Activated CD4-positive, alpha-beta T cell treated with anti-CD3 and anti-CD28 coated beads, Interleukin-2, amount 10 ng/mL, durations not matched to agents 24 days and 14 days (primary cell): ENCODE measurements around the gene GRK4. TPM values are rescaled to one million over a fixed set of nuclear protein-coding genes. Genes with fewer than 3 reads are reported as not detected.
"Not testable (repeated sequence)": the region's sequence is repeated elsewhere in the genome, so short reads cannot be mapped to it uniquely, and the experiment has no call there.

Source experiments
- DNase-seq: peaks from one replicate; pipeline ENCODE4 v3.0.0; 2022
- H3K27ac Mint-ChIP-seq: one replicate; pipeline ENCODE4 v1.8.0; 2022; ENCODE audit warnings: mild to moderate bottlenecking, mixed read lengths
- H3K27me3 Mint-ChIP-seq: one replicate; pipeline ENCODE4 v1.8.0; 2022; ENCODE audit warnings: mixed read lengths
- H3K36me3 Mint-ChIP-seq: one replicate; pipeline ENCODE4 v1.8.0; 2022; ENCODE audit warnings: low read depth, mild to moderate bottlenecking, mixed read lengths
- H3K4me1 Mint-ChIP-seq: one replicate; pipeline ENCODE4 v1.8.0; 2021; ENCODE audit warnings: mixed read lengths
- H3K4me3 Mint-ChIP-seq: one replicate; pipeline ENCODE4 v1.8.0; 2022; ENCODE audit warnings: mild to moderate bottlenecking, moderate library complexity, mixed read lengths
- H3K9me3 Mint-ChIP-seq: one replicate; pipeline ENCODE4 v1.8.0; 2021; ENCODE audit warnings: mixed read lengths
- intact Hi-C: fragments of 100-400 bp; cut with micrococcal nuclease; formaldehyde crosslinking; loops from one replicate; pipeline ENCODE4 v1.15.1; 2023
- total RNA-seq: library from RNA; stranded (reverse); gene quantifications from 2 replicates; pipeline ENCODE4 v1.2.3, GENCODE V29; 2022

Gene GRK4
- total RNA-seq, 1 donor from 2014 or later = 4.6 TPM

GRCh38 chr4:2968381-2968780 lies 5.0 kb downstream of the GRK4 start:
- no peak overlapping the region for H3K4me3 Mint-ChIP-seq
- DNase-seq = no peak
- intact Hi-C loops = no loop called here
- no peak overlapping the region for H3K27ac Mint-ChIP-seq
- H3K4me1 Mint-ChIP-seq = peaks cover 6% of the 10 kb centered on the region
- no peaks in the 10 kb centered on the region for H3K27me3 Mint-ChIP-seq
- H3K36me3 Mint-ChIP-seq = peaks cover 3% of the 10 kb centered on the region
- H3K9me3 Mint-ChIP-seq = no peaks in the 10 kb centered on the region

GRCh38 chr4:2971275-2971674 lies 7.9 kb downstream of the GRK4 start:
- Mint-ChIP-seq H3K4me3 (no peak overlapping the region), H3K4me1 (no peaks in the 10 kb centered on the region), H3K9me3 (no peaks in the 10 kb centered on the region), H3K27ac (no peak overlapping the region), H3K36me3 (no peaks in the 10 kb centered on the region), H3K27me3 (no peaks in the 10 kb centered on the region)
- intact Hi-C loops = no loop called here
- DNase-seq = no peak

GRCh38 chr4:2977211-2978088 lies 14.1 kb downstream of the GRK4 start:
- no peaks in the 10 kb centered on the region for H3K36me3 Mint-ChIP-seq
- H3K4me1 Mint-ChIP-seq = peaks cover 3% of the 10 kb centered on the region
- peaks cover 5% of the 10 kb centered on the region for H3K27me3 Mint-ChIP-seq
- no peaks in the 10 kb centered on the region for H3K9me3 Mint-ChIP-seq
- no peak overlapping the region for H3K4me3 Mint-ChIP-seq
- no peak overlapping the region for H3K27ac Mint-ChIP-seq
- no peak for DNase-seq
- intact Hi-C loops = loop anchor here (1.0 kb wide), 1 partner anchor 60 kb away; no protein-coding TSS in a partner anchor

- H3K4me3 Mint-ChIP-seq = no peak overlapping the region
- H3K9me3 Mint-ChIP-seq = no peaks in the 10 kb centered on the region
- H3K36me3 Mint-ChIP-seq = no peaks in the 10 kb centered on the region
- no peak for DNase-seq
- H3K27ac Mint-ChIP-seq = no peak overlapping the region
- intact Hi-C loops = no loop called here
- H3K27me3 Mint-ChIP-seq = peaks cover 16% of the 10 kb centered on the region
- H3K4me1 Mint-ChIP-seq = peaks cover 3% of the 10 kb centered on the region
Measured at GRCh38 chr4:2981256-2981819, 18.0 kb downstream of the GRK4 start.

GRCh38 chr4:2982012-2982411 lies 18.6 kb downstream of the GRK4 start:
- intact Hi-C loops = no loop called here
- Mint-ChIP-seq H3K9me3 (no peaks in the 10 kb centered on the region), H3K4me1 (peaks cover 3% of the 10 kb centered on the region), H3K36me3 (no peaks in the 10 kb centered on the region), H3K4me3 (no peak overlapping the region), H3K27ac (no peak overlapping the region), H3K27me3 (peaks cover 16% of the 10 kb centered on the region)
- no peak for DNase-seq

- H3K9me3 Mint-ChIP-seq, H3K27ac Mint-ChIP-seq, H3K4me1 Mint-ChIP-seq, DNase-seq, intact Hi-C loops, H3K36me3 Mint-ChIP-seq, H3K4me3 Mint-ChIP-seq: not testable (repeated sequence)
- H3K27me3 Mint-ChIP-seq = peaks cover 20% of the 10 kb centered on the region
Measured at GRCh38 chr4:2983715-2984114, 20.3 kb downstream of the GRK4 start.

GRCh38 chr4:2991243-2991642 lies 27.9 kb downstream of the GRK4 start:
- no peak overlapping the region for H3K4me3 Mint-ChIP-seq
- no peaks in the 10 kb centered on the region for H3K4me1 Mint-ChIP-seq
- intact Hi-C loops = no loop called here
- H3K27me3 Mint-ChIP-seq = peaks cover 16% of the 10 kb centered on the region
- H3K27ac Mint-ChIP-seq = no peak overlapping the region
- H3K36me3 Mint-ChIP-seq = no peaks in the 10 kb centered on the region
- no peak for DNase-seq
- H3K9me3 Mint-ChIP-seq = no peaks in the 10 kb centered on the region

GRCh38 chr4:2994917-2995316 lies 31.5 kb downstream of the GRK4 start:
- Mint-ChIP-seq H3K9me3 (no peaks in the 10 kb centered on the region), H3K4me1 (no peaks in the 10 kb centered on the region), H3K36me3 (no peaks in the 10 kb centered on the region), H3K4me3 (no peak overlapping the region), H3K27me3 (peaks cover 20% of the 10 kb centered on the region), H3K27ac (no peak overlapping the region)
- DNase-seq = no peak
- intact Hi-C loops = no loop called here

GRCh38 chr4:2995546-2996265 lies 32.3 kb downstream of the GRK4 start:
- H3K27me3 Mint-ChIP-seq = peaks cover 21% of the 10 kb centered on the region
- no peak overlapping the region for H3K27ac Mint-ChIP-seq
- intact Hi-C loops = no loop called here
- H3K4me3 Mint-ChIP-seq = no peak overlapping the region
- no peak for DNase-seq
- no peaks in the 10 kb centered on the region for H3K9me3 Mint-ChIP-seq
- H3K36me3 Mint-ChIP-seq = no peaks in the 10 kb centered on the region
- H3K4me1 Mint-ChIP-seq = no peaks in the 10 kb centered on the region

- H3K27ac Mint-ChIP-seq = no peak overlapping the region
- intact Hi-C loops = no loop called here
- H3K27me3 Mint-ChIP-seq = peaks cover 19% of the 10 kb centered on the region
Measured at GRCh38 chr4:2996415-2996814, 33.0 kb downstream of the GRK4 start.

GRCh38 chr4:3007724-3008123 lies 44.4 kb downstream of the GRK4 start:
- H3K36me3 Mint-ChIP-seq = no peaks in the 10 kb centered on the region
- peaks cover 9% of the 10 kb centered on the region for H3K4me1 Mint-ChIP-seq
- no peak overlapping the region for H3K27ac Mint-ChIP-seq
- H3K9me3 Mint-ChIP-seq = no peaks in the 10 kb centered on the region
- no peak for DNase-seq
- H3K4me3 Mint-ChIP-seq = no peak overlapping the region
- intact Hi-C loops = no loop called here
- H3K27me3 Mint-ChIP-seq = no peaks in the 10 kb centered on the region

More at GRCh38 chr4:2996415-2996814, 33.0 kb downstream of the GRK4 start:
- H3K4me1 Mint-ChIP-seq = no peaks in the 10 kb centered on the region
- no peak overlapping the region for H3K4me3 Mint-ChIP-seq
- no peaks in the 10 kb centered on the region for H3K36me3 Mint-ChIP-seq
- H3K9me3 Mint-ChIP-seq = no peaks in the 10 kb centered on the region
- DNase-seq = no peak

- Mint-ChIP-seq H3K27me3 (peaks cover 2% of the 10 kb centered on the region), H3K4me1 (peaks cover 19% of the 10 kb centered on the region), H3K4me3 (no peak overlapping the region), H3K36me3 (no peaks in the 10 kb centered on the region), H3K27ac (peak overlapping the region; percentile 19), H3K9me3 (no peaks in the 10 kb centered on the region)
- intact Hi-C loops = loop anchor here (1.0 kb wide), 1 partner anchor 28 kb away; no protein-coding TSS in a partner anchor
- DNase-seq = peak; percentile 61
Measured at GRCh38 chr4:3009422-3009821, 46.1 kb downstream of the GRK4 start.

- DNase-seq = no peak
- intact Hi-C loops = no loop called here
- Mint-ChIP-seq H3K36me3 (no peaks in the 10 kb centered on the region), H3K4me1 (peaks cover 20% of the 10 kb centered on the region), H3K27ac (no peak overlapping the region), H3K4me3 (no peak overlapping the region), H3K9me3 (no peaks in the 10 kb centered on the region), H3K27me3 (peaks cover 2% of the 10 kb centered on the region)
Measured at GRCh38 chr4:3010577-3010976, 47.2 kb downstream of the GRK4 start.

GRCh38 chr4:3010998-3011397 lies 47.6 kb downstream of the GRK4 start:
- intact Hi-C loops = no loop called here
- Mint-ChIP-seq H3K27ac (no peak overlapping the region), H3K36me3 (no peaks in the 10 kb centered on the region), H3K4me1 (peaks cover 20% of the 10 kb centered on the region), H3K9me3 (no peaks in the 10 kb centered on the region), H3K27me3 (peaks cover 2% of the 10 kb centered on the region), H3K4me3 (no peak overlapping the region)
- no peak for DNase-seq
